Aorta (tissue), 5 donors: ENCODE measurements around the gene PPP2R2D. TPM values are rescaled to one million over a fixed set of nuclear protein-coding genes. Genes with fewer than 3 reads are reported as not detected.
"Not testable (repeated sequence)": the region's sequence is repeated elsewhere in the genome, so short reads cannot be mapped to it uniquely, and the experiment has no call there.

Experiments
- ATAC-seq: fragments of 200-7000 bp; cut with Tn5 transposase; one replicate; pipeline ENCODE4 v1.9.1; 2022; ENCODE audit warnings: moderate library complexity; ENCODE audit not compliant: low FRiP score
- DNase-seq, 2 donors: peaks; one replicate each; pipeline ENCODE4 v3.0.0-alpha.2; 2020
- H3K27ac ChIP-seq, 2 donors: one replicate each; pipeline ENCODE4 v1.5.1; 2013; ENCODE audit warnings: low read length in 2 of 2, mild to moderate bottlenecking in 2 of 2, moderate library complexity in 2 of 2, control low read depth in 1 of 2, inconsistent platforms in 1 of 2, low read depth in 1 of 2
- H3K27me3 ChIP-seq, 2 donors: one replicate each; pipeline ENCODE4 v1.6.1; 2013; ENCODE audit warnings: control low read depth in 1 of 2, low read length in 1 of 2, mild to moderate bottlenecking in 1 of 2, moderate library complexity in 1 of 2; ENCODE audit not compliant: insufficient read depth in 2 of 2, control insufficient read depth in 1 of 2
- H3K36me3 ChIP-seq, 2 donors: one replicate each; pipeline ENCODE4 v1.6.1; 2013; ENCODE audit warnings: control low read depth in 1 of 2, low read length in 1 of 2, mild to moderate bottlenecking in 1 of 2; ENCODE audit not compliant: insufficient read depth in 2 of 2, control insufficient read depth in 1 of 2
- H3K4me1 ChIP-seq, 2 donors: one replicate each; pipeline ENCODE4 v1.6.1; 2013; ENCODE audit warnings: low read length in 2 of 2, control low read depth in 1 of 2, mild to moderate bottlenecking in 1 of 2, moderate library complexity in 1 of 2; ENCODE audit not compliant: insufficient read depth in 2 of 2, control insufficient read depth in 1 of 2
- H3K4me3 ChIP-seq, 2 donors: one replicate each; pipeline ENCODE4 v1.5.1; 2013; ENCODE audit warnings: low read length in 2 of 2, control low read depth in 1 of 2, mild to moderate bottlenecking in 1 of 2
- H3K9me3 ChIP-seq: one replicate; pipeline ENCODE4 v1.6.1; 2013; ENCODE audit warnings: mild to moderate bottlenecking, low read length; ENCODE audit not compliant: control insufficient read depth
- WGBS, 2 donors: extraction: QIAGEN DNeasy Blood & Tissue Kit; methylation state at CpG; one replicate each; pipeline ENCODE4 v1.1.7; 2013; 5-methylcytosine and 5-hydroxymethylcytosine counted together
- intact Hi-C, 2 donors: fragments of 100-400 bp; cut with DNase I; formaldehyde crosslinking; loops; one replicate each; pipeline versions ENCODE4 v1.14.2 to v1.15.0; 2022
- polyA plus RNA-seq, 2 donors: library from polyadenylated mRNA; stranded (reverse); fragments of 200-250 nt; gene quantifications; one replicate each; pipeline ENCODE4 v1.2.3, GENCODE V29; 2013
- total RNA-seq, 2 donors: library from RNA; stranded (reverse); fragmentation: NEBNext Ultra II Directional; extraction: Animal tissue kit (Norgen Biotek cat#: 25700); gene quantifications; one replicate each; pipeline ENCODE4 v1.2.1, GENCODE V29; 2021
- donor health status: healthy with polysubstance abuse.
- donor health status: Bipolar disorder and iron deficiency.
- donor health status: DM: no; HTN: no; CAD: no.
- donor health status: DM: no; HTN: no; CAD: no.
- donor health status: DM: yes; HTN: yes; CAD: no.

Gene PPP2R2D
- total and polyA plus RNA-seq, 4 donors, result 14.0 to 29.4 (median 26.1) TPM

GRCh38 chr10:131948501-131948900 is 47.7 kb downstream of the PPP2R2D start:
- Histone ChIP-seq H3K27me3 (no peaks in the 10 kb centered on the region), H3K4me3 (no peak overlapping the region), H3K27ac (no peak overlapping the region), H3K9me3 (no peaks in the 10 kb centered on the region), H3K4me1 (peaks cover 0 to 5% of the 10 kb centered on the region in 2 donors), H3K36me3 (no peaks in the 10 kb centered on the region)
- intact Hi-C loops, result loop anchor here in 1 of 2 donors (5.0 kb wide), 1 partner anchor 34 kb away; the partner anchor contains the start of gene BNIP3
- DNase-seq (peak in 1 of 2 donors; percentile 20), ATAC-seq (no peak)
- WGBS, 2 donors, result 91 to 94% methylated on average over 6 of the region's 6 CpGs

DNA sequence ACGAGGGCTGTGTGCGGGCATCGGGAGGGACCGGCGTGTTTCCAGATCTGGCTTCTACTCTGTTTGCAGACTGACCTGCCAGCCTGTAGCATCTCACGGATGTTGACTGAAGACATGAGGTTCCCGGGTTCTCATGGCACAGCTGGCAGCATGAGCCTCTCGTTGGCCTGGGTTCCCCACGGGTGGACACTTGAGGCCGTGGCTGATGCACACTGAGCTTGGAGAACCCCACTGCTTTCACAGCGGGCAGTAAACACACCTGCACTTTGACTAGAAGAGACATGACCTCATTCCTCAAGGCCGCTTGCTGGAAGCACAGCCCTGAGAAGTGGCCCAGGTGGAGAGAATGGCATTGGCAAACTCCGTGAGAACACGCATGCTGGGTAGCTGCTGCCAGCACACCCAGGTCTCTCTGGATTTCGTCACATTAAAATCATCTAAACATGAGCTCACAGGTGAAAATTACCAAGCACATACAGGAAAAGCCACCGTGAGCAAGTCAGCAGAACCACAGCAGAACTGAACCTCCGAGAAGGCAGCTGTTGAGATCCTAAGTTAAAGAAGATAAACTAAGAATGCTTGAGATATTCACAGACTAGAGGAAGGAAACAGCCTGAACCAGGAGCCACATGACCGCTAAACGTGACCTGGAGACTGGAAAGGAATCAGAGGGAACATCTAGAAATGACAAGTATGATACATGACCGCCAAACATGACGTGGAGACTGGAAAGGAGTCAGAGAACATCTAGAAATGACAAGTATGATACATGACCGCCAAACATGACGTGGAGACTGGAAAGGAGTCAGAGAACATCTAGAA is 48.4 kb downstream of the PPP2R2D start:
- Histone ChIP-seq H3K4me1 (peaks cover 0 to 5% of the 10 kb centered on the region in 2 donors), H3K36me3 (no peaks in the 10 kb centered on the region), H3K27me3 (no peaks in the 10 kb centered on the region), H3K27ac (no peak overlapping the region), H3K9me3 (no peaks in the 10 kb centered on the region), H3K4me3 (no peak overlapping the region)
- ATAC-seq, result no peak
- WGBS, 2 donors, result 92 to 94% methylated on average over 21 of the region's 23 CpGs
- intact Hi-C loops, result loop anchor here in 1 of 2 donors (5.0 kb wide), 1 partner anchor 33 kb away; the partner anchor contains the start of gene BNIP3
- DNase-seq, result peak in 1 of 2 donors; percentile 64

DNA sequence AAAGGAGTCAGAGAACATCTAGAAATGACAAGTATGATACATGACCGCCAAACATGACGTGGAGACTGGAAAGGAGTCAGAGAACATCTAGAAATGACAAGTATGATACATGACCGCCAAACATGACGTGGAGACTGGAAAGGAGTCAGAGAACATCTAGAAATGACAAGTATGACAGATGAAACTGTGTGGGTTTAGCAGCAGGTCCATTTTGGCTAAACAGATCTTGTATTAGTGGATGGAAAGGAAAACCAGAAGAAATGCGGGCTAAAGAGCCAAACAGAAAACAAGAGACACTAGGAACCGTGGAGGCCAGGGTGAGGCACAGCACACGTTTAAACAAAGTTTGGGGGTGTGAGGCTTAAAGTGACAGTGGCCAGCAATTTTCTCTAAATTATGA is 49.1 kb downstream of the PPP2R2D start:
- ATAC-seq, result not testable (repeated sequence)
- intact Hi-C loops, result loop anchor here in 1 of 2 donors (5.0 kb wide), 1 partner anchor 32 kb away; the partner anchor contains the start of gene BNIP3

GRCh38 chr10:131954356-131954965 is 53.7 kb downstream of the PPP2R2D start:
- no peak overlapping the region for H3K27ac ChIP-seq
- ATAC-seq, result peak; percentile 64
- intact Hi-C loops, result no loop called here
- peaks cover 0 to 5% of the 10 kb centered on the region in 2 donors for H3K36me3 ChIP-seq
- no peaks in the 10 kb centered on the region for H3K27me3 ChIP-seq
- no peak for DNase-seq
- no peak overlapping the region for H3K4me3 ChIP-seq
- no peaks in the 10 kb centered on the region for H3K4me1 ChIP-seq
- H3K9me3 ChIP-seq, result no peaks in the 10 kb centered on the region
- 90 to 93% methylated on average over 21 of the region's 21 CpGs for WGBS, 2 donors

More for the DNA sequence above, 49.1 kb downstream of the PPP2R2D start:
- not testable (repeated sequence) for H3K4me1 ChIP-seq, H3K27ac ChIP-seq, H3K27me3 ChIP-seq, H3K4me3 ChIP-seq, H3K36me3 ChIP-seq, H3K9me3 ChIP-seq, DNase-seq
- WGBS, 2 donors, result 78 to 83% methylated on average over 5 of the region's 7 CpGs

DNA sequence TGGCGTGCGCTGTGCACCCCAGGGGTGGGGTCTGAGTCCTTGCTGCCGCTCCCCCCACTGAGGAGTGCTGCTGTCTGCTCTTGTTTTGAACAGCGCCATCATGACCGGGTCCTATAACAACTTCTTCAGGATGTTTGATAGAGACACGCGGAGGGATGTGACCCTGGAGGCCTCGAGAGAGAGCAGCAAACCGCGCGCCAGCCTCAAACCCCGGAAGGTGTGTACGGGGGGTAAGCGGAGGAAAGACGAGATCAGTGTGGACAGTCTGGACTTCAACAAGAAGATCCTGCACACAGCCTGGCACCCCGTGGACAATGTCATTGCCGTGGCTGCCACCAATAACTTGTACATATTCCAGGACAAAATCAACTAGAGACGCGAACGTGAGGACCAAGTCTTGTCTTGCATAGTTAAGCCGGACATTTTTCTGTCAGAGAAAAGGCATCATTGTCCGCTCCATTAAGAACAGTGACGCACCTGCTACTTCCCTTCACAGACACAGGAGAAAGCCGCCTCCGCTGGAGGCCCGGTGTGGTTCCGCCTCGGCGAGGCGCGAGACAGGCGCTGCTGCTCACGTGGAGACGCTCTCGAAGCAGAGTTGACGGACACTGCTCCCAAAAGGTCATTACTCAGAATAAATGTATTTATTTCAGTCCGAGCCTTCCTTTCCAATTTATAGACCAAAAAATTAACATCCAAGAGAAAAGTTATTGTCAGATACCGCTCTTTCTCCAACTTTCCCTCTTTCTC is 55.0 kb downstream of the PPP2R2D start:
- no peak overlapping the region for H3K27ac ChIP-seq
- WGBS, 2 donors, result 97% methylated on average over 38 of the region's 38 CpGs
- H3K4me3 ChIP-seq, result no peak overlapping the region
- intact Hi-C loops, result no loop called here
- H3K9me3 ChIP-seq, result no peaks in the 10 kb centered on the region
- no peaks in the 10 kb centered on the region for H3K4me1 ChIP-seq
- no peaks in the 10 kb centered on the region for H3K27me3 ChIP-seq
- ATAC-seq (no peak), DNase-seq (no peak)
- peaks cover 0 to 5% of the 10 kb centered on the region in 2 donors for H3K36me3 ChIP-seq

DNA sequence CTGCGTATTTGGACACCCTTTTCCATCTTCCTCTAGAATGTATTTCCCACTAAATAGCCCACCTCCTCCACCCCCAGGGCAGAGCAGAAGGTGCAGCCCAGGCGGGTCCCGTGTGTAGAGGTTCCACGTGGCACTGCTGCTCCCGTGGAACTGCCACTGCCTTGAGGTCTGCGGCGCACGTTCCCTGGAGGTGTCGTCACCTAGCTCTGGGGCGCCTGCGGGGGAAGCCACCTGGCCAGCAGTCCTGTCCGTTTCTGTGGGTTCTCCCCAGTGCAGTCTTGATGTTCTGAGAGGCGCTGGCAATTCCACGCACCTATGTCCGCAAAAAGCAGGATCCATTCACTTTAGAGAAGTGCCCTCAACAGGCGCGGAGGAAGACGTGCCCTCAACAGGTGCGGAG is 59.0 kb downstream of the PPP2R2D start:
- H3K4me3 ChIP-seq, result no peak overlapping the region
- ATAC-seq (no peak), DNase-seq (no peak)
- intact Hi-C loops, result no loop called here
- H3K27me3 ChIP-seq, result no peaks in the 10 kb centered on the region
- H3K36me3 ChIP-seq, result peaks cover 0 to 5% of the 10 kb centered on the region in 2 donors
- H3K9me3 ChIP-seq, result no peaks in the 10 kb centered on the region
- WGBS, 2 donors, result 89 to 93% methylated on average over 19 of the region's 19 CpGs
- H3K4me1 ChIP-seq, result no peaks in the 10 kb centered on the region
- H3K27ac ChIP-seq, result no peak overlapping the region

GRCh38 chr10:131960631-131961046 is 59.8 kb downstream of the PPP2R2D start:
- Histone ChIP-seq H3K4me1 (no peaks in the 10 kb centered on the region), H3K27me3 (no peaks in the 10 kb centered on the region), H3K4me3 (no peak overlapping the region), H3K9me3 (no peaks in the 10 kb centered on the region), H3K36me3 (peaks cover 0 to 4% of the 10 kb centered on the region in 2 donors), H3K27ac (no peak overlapping the region)
- ATAC-seq (peak; percentile 40), DNase-seq (no peak)
- intact Hi-C loops, result no loop called here
- WGBS, 2 donors, result 86 to 89% methylated on average over 18 of the region's 18 CpGs

DNA sequence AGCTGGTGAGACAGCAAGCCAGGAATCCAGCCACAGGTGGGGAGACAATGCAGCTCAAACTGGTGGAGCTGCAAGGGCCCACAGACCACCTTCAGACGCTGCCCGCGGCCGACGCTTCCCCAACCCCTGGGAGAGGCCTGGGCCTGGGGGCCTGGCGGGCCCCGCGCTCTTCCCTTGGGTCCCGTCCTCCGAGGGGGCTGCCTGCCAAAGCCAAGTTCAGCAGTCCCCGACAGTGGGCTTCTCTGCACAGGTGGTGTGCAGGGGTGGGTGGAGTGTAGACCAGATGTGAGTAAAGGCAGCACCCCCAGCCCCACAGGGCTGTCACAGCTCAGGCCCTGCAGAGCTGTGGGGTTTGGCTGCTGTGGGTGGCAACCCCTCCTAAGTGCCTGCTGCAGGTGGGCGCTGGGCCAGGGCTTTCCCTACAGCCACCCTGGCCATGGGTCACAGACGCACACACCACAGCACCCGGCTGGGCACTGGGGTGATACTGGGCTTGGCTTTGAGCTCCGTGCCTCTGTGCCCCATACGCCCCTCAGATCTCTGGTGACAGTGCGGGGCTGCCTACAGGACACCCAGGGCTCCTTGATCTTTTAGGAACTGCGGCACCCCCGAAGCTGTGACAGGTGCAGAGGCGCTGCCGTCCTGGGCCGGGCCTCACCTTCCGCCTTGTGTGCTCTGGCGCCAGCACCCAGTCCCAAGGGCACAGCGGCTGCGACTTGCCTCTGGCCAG is 60.4 kb downstream of the PPP2R2D start:
- intact Hi-C loops, result no loop called here
- no peaks in the 10 kb centered on the region for H3K9me3 ChIP-seq
- H3K4me1 ChIP-seq, result no peaks in the 10 kb centered on the region
- DNase-seq (no peak), ATAC-seq (peak; percentile 55)
- no peak overlapping the region for H3K27ac ChIP-seq
- H3K27me3 ChIP-seq, result no peaks in the 10 kb centered on the region
- WGBS, 2 donors, result 86 to 91% methylated on average over 26 of the region's 26 CpGs
- no peak overlapping the region for H3K4me3 ChIP-seq
- H3K36me3 ChIP-seq, result peaks cover 0 to 3% of the 10 kb centered on the region in 2 donors
